ENCODE results near the gene CHMP1B.

Gene CHMP1B

DNA sequence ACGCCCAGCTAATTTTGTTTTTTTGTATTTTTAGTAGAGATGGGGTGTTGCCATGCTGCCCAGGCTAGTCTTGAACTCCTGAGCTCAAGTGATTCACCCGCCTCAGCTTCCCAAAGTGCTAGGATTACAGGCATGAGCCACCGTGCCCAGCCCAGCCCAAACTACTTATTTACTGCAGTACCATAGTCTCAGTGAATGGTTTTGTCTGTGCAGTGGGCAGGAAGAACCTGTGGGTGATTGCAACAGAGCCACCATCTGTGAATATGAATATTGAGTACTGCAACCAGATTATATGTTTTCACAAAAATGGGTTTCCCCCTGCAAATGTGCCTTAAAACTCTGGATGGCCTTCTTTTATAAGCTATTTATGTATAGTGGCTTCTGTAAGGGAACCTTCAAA, 47.9 kb downstream of the CHMP1B start:
- Histone ChIP-seq H3K4me3 (ENCODE audit: low read length) (no peak overlapping the region), H3K9ac (ENCODE audit: low read length) (no peak overlapping the region), H3K9me3 (replicated peaks; ENCODE audit: insufficient read depth, low read length) (no peaks in the 10 kb centered on the region), H3K36me3 (replicated peaks; ENCODE audit: insufficient read depth, low read length) (no peaks in the 10 kb centered on the region), H3K79me2 (ENCODE audit: low read length) (no peaks in the 10 kb centered on the region), H3K4me1 (ENCODE audit: low read length) (no peaks in the 10 kb centered on the region), H3K9me2 (replicated peaks; ENCODE audit: insufficient read depth, low read length) (no peaks in the 10 kb centered on the region), H3F3A (ENCODE audit: insufficient read depth, low read length) (no peaks in the 10 kb centered on the region), H3K27me3 (replicated peaks; ENCODE audit: insufficient read depth, low read length) (no peaks in the 10 kb centered on the region), H3K27ac (ENCODE audit: low read length) (no peak overlapping the region), H4K20me1 (ENCODE audit: insufficient read depth, low read length) (no peaks in the 10 kb centered on the region), H2AFZ (ENCODE audit: low read length) (no peak overlapping the region), H3K4me2 (ENCODE audit: low read depth, low read length) (no peak overlapping the region)
- no peak for DNase-seq
- no peak for TF ChIP-seq EZH2 (optimal IDR thresholded peaks at IDR 0.05; ENCODE audit: low read depth, low read length)
- TF ChIP-seq EZH2phosphoT487 (IDR thresholded peaks at IDR 0.05; ENCODE audit: low read length): no peak
- TF ChIP-seq, protein P1, sequence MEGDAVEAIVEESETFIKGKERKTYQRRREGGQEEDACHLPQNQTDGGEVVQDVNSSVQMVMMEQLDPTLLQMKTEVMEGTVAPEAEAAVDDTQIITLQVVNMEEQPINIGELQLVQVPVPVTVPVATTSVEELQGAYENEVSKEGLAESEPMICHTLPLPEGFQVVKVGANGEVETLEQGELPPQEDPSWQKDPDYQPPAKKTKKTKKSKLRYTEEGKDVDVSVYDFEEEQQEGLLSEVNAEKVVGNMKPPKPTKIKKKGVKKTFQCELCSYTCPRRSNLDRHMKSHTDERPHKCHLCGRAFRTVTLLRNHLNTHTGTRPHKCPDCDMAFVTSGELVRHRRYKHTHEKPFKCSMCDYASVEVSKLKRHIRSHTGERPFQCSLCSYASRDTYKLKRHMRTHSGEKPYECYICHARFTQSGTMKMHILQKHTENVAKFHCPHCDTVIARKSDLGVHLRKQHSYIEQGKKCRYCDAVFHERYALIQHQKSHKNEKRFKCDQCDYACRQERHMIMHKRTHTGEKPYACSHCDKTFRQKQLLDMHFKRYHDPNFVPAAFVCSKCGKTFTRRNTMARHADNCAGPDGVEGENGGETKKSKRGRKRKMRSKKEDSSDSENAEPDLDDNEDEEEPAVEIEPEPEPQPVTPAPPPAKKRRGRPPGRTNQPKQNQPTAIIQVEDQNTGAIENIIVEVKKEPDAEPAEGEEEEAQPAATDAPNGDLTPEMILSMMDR (IDR thresholded peaks at IDR 0.05; ENCODE audit: low read length): no peak

DNA sequence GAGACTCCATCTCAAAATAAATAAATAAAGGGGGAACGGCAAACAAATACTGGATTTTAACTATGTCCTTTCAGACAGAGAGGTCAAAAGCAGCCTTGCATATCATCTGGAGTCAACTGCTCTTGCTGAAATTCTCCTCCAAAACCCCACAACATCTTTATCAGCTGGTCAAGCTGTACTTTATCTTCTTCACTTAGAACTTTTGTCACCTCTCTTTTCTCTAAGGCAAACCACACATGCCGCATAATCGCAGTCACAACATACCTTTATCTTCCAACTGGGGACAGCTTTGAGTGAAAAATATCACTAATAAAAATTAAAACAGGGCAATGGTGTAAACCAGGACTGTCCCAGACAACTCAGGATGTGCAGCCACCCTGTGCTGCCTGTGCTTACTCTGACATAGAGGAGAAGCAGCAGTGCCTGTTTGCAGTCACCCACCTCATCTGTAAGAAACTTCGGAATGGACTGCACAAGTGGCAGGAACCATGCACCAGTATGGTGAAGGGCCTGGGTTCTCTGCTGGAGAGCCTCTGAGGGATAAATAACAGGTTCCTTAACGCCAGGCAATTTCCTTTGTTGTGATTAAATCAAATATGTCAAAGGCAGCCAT, 50.7 kb downstream of the CHMP1B start:
- Histone ChIP-seq H3K4me2 (ENCODE audit: low read depth, low read length) (no peak overlapping the region), H3K9ac (ENCODE audit: low read length) (no peak overlapping the region), H3K4me3 (ENCODE audit: low read length) (no peak overlapping the region), H3K9me3 (replicated peaks; ENCODE audit: insufficient read depth, low read length) (no peaks in the 10 kb centered on the region), H3K4me1 (ENCODE audit: low read length) (no peaks in the 10 kb centered on the region), H3F3A (ENCODE audit: insufficient read depth, low read length) (no peaks in the 10 kb centered on the region), H3K9me2 (replicated peaks; ENCODE audit: insufficient read depth, low read length) (no peaks in the 10 kb centered on the region), H3K79me2 (ENCODE audit: low read length) (no peaks in the 10 kb centered on the region), H2AFZ (ENCODE audit: low read length) (no peak overlapping the region), H3K36me3 (replicated peaks; ENCODE audit: insufficient read depth, low read length) (no peaks in the 10 kb centered on the region), H4K20me1 (ENCODE audit: insufficient read depth, low read length) (no peaks in the 10 kb centered on the region), H3K27me3 (replicated peaks; ENCODE audit: insufficient read depth, low read length) (no peaks in the 10 kb centered on the region), H3K27ac (ENCODE audit: low read length) (no peak overlapping the region)
- DNase-seq: no peak
- TF ChIP-seq, protein P1 (IDR thresholded peaks at IDR 0.05; ENCODE audit: low read length): no peak
- TF ChIP-seq EZH2 (optimal IDR thresholded peaks at IDR 0.05; ENCODE audit: low read depth, low read length): no peak
- TF ChIP-seq EZH2phosphoT487 (IDR thresholded peaks at IDR 0.05; ENCODE audit: low read length): no peak

DNA sequence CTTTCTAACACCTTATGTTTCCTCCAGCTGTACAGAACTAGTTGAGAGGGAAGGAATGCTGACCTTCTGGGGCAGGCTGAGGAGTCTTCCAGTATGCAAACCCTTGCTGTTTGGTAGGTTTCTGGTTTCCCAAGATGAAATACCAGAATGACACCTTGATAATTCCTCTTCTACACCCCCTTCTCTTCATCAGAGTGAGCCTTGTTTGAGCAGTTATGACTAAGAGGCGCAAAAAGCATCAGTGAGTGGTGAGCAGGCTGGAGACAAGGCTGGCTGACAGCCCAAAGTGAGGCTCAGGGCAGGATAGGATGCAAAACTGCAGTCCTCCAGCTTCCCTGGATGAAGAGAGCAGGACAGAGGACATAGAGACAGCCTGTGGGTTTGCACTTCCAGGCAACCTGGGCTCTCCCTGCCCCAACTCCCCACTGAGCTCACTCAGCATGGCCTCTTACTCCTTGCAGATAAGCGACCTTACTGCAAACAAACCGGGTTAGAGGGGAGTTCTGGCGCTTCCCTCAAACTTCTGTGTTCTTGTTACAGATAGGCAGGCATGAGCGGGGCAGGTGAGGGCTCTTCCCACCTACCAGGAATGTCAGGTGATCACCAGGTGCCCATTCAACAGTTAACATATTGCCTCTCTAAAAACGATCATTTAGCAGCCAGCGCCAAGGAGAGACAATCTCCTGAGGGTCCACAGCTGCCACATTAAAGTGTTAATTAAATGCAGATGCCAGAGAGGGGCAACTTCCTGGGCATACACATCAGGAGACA, 51.5 kb downstream of the CHMP1B start:
- no peaks in the 10 kb centered on the region for H4K20me1 ChIP-seq (ENCODE audit: insufficient read depth, low read length)
- H3K27ac ChIP-seq (ENCODE audit: low read length): no peak overlapping the region
- no peaks in the 10 kb centered on the region for H3K9me3 ChIP-seq (replicated peaks; ENCODE audit: insufficient read depth, low read length)
- no peaks in the 10 kb centered on the region for H3K36me3 ChIP-seq (replicated peaks; ENCODE audit: insufficient read depth, low read length)
- H3K79me2 ChIP-seq (ENCODE audit: low read length): peaks cover 3% of the 10 kb centered on the region; the same call in 1 of the 2 replicates
- no peak for TF ChIP-seq EZH2 (optimal IDR thresholded peaks at IDR 0.05; ENCODE audit: low read depth, low read length)
- TF ChIP-seq EZH2phosphoT487 (IDR thresholded peaks at IDR 0.05; ENCODE audit: low read length): no peak
- TF ChIP-seq, protein P1 (IDR thresholded peaks at IDR 0.05; ENCODE audit: low read length): no peak
- H3K4me2 ChIP-seq (ENCODE audit: low read depth, low read length): no peak overlapping the region
- H3K4me3 ChIP-seq (ENCODE audit: low read length): no peak overlapping the region
- H2AFZ ChIP-seq (ENCODE audit: low read length): no peak overlapping the region
- no peak overlapping the region for H3K9ac ChIP-seq (ENCODE audit: low read length)
- H3F3A ChIP-seq (ENCODE audit: insufficient read depth, low read length): no peaks in the 10 kb centered on the region
- DNase-seq: no peak
- no peaks in the 10 kb centered on the region for H3K27me3 ChIP-seq (replicated peaks; ENCODE audit: insufficient read depth, low read length)
- H3K4me1 ChIP-seq (ENCODE audit: low read length): no peaks in the 10 kb centered on the region
- H3K9me2 ChIP-seq (replicated peaks; ENCODE audit: insufficient read depth, low read length): no peaks in the 10 kb centered on the region

All from MM.1S (cell line).